HG03135 (cell line): Measurements from ENCODE around the gene ECE2.

Experiments
- ATAC-seq: cut with Tn5 transposase; IDR thresholded peaks from one replicate; pipeline ENCODE4 v1.9.1; 2021; ENCODE audit warnings: mild to moderate bottlenecking, moderate library complexity; ENCODE audit not compliant: unreplicated experiment

Gene ECE2

DNA sequence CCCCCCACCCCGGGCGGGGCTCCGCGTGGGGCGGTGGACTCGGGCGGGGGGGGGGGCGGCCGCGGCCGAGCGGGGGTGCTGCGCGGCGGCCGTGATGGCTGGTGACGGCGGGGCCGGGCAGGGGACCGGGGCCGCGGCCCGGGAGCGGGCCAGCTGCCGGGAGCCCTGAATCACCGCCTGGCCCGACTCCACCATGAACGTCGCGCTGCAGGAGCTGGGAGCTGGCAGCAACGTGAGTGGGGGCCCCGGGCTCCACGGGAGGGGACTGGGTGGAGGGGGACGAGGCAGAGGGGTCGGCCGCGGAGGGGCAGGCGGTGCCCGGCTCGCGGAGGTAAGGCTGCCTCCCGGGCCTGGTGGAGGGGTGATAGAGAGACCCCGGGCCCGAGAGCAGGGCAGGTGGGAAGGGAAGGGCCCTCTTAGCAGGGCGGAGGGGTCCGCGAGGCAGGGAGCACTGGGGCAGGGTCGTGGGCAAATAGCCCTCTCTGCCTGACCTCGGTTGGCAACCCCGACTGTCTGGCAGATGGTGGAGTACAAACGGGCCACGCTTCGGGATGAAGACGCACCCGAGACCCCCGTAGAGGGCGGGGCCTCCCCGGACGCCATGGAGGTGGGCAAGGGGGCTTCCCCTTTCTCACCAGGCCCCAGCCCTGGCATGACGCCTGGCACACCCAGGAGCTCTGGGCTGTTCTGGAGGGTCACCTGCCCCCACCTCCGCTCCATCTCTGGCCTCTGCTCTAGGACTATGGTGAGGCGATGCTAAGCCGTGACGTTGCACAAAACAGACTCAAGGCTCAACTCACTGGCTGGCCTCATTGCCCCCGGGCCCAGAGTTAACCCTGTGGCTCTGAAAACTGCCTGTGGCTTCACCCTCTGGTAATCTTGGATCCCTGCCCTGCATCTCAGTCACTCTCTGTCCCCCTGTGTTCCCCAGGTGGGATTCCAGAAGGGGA is at the start of gene ECE2:
ECE2 (plus strand) TSS at position 62 of the 950 bp plus-strand sequence; CDS start at position 194, 132 bp downstream.
- no peak for ATAC-seq

DNA sequence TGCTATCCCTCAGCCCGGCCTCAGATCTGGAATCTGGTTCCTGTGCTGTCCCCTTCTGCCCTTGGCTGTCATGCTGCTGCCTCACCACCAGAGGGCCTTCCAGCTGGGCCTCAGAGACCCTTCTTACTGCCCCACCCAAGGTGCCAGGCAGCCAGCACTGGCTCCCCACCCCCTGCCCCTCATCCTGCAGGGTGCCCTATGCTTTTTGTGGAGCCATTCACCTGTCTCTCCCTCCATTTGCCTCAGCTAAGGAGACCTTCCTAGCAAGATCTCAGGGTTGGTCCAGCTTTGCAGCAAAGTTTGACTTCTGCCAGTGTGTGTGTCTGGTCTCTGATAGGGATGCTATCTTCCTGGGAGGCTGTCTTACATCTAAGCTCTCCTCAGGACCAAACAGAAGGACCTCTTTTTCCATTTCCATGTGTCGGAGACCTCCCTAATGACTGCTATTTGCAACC is 48.3 kb upstream of the ECE2 start:
- peak; percentile 46 for ATAC-seq

DNA sequence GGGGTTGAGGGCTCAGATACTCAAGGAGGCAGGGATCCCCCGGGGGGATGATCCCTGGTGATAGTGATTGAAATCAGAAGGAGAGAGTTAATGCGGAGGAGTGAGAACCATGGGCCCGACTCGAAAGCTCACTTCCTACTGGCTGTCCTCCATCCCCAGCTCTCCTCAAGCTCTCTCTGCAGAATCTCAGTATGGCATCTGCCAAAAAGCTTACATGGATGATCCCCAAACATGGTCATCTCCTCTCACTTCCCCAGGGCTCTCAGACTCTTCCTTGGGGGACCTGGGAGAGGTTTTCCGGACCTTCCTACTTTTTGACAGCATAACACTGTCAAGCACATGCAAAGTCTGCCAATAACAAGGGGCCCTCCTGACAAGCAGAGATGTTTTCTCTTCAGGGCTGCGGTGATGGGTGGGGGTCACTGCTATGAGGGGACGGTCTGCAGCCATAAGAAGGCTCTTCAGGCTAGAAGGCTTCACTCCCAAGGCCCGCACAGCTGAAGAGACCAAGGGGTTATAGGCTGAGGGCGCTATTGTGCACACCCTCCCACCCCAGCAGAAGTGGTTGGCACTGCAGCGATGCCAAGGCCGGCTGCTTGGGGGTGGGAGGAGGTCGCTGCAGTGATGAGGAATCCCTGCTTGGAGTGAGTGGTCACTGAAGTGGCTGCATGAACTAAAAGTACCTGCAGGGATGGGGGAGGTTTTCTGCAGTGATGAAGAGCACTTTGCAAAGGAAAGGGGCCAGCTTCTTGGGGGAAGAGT is 47.3 kb upstream of the ECE2 start:
- ATAC-seq = no peak

DNA sequence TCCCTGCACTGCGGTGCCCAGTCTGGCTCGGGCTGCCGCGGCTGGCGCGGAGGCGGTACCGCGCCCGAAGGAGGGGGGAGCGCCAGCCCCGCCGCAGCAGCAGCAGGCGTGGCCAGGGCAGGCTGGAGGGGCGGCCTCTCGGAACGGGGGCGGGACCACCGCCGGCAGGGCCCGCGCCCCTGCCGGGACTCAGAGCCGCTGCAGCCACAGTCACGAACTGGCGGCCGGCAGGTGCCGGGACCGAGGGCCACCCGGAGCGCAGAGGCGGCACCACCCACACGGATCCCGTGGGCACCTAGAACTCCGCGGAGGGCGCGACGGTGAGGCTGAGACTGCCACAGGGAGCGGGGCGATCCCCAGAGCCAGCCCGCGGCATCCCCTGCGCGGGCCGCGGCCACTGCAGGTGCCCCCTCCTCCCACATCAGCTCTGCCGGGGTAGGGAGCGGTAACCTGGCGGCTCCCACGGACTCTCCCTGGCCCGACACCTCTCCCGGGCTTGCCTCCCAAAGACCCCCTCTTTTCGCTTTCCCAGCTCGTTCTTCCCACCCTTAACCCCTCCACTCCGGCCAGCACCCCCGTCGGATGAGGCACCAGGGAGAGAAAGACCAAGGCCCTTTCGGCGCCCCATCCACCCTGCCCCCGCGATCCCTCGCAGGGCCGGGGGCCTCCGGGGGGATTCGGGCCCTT is 46.3 kb upstream of the ECE2 start, which contains the start of gene VWA5B2:
VWA5B2 (plus strand) TSS at position 192 of the 687 bp plus-strand sequence. CDS start 944 bp downstream, outside the sequence.
- ATAC-seq = peak; percentile 78

DNA sequence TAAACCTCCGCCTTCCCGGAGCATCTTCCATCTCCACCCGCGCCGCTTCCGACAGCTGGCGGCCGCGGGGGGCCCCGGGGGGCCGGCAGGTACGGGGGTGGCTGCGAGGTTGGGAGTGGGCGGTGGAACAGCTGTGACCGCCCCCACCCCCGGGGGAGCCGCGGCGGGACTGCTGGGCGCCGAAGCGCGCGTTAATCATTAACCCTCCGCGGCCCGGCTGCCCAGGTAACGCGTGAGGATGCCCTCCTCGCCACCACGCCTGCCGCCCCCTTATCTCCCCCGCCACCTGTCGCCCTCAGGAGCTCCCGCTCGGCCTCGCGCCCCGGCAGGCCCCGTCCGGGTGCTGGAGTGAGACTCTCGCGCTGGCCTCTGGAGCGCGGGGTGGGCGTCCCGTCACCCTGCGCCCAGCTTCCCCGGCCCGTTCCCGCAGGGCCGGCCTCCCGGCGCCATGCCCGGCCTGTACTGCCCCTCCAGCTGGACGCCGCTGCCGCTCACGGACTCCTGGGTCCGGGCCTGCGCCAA is 45.7 kb upstream of the ECE2 start:
- no peak for ATAC-seq

DNA sequence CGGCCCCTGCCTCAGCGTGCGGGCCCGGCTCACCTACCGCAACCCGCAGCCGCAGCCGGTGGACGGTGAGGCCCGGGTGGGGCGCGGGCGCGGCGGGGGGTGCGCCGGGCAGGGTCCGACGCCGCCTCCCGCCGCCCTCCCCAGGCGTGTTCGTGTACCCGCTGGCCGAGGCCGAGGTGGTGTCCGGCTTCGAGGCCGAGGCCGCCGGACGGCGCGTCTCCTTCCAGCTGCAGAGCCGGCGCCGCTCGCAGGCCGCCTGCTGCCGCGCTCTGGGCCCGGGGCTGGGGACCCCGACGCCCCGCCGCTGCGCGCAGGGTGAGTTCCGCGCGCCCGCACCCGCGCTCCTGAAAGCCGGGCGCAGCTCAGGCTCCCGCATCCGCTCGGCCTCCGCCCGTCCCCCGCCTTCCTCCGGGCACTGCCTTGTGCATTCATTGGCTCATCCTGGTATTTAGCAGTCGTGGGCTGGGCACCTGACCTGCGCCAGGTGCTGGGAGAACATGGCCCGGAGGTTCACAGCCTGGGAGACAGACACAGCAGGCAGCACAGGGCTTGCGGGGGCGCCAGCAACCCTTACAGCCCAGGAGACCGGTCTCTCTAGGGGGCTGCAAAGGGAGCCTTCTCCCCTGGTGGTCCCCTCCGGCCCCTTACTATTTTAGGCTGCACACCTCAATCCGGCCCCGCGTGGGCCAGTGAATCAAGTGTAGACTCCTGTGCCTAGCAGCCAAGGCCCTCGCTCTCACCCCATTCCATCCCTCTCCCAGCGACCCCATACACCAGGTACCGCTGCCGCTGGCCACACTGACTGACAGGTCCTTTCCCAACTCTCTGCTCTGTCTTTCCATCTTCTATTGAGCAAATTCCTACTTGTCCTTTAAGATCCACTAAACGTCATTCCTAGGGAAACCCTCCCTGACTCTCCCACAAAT is 45.0 kb upstream of the ECE2 start:
- ATAC-seq = no peak

DNA sequence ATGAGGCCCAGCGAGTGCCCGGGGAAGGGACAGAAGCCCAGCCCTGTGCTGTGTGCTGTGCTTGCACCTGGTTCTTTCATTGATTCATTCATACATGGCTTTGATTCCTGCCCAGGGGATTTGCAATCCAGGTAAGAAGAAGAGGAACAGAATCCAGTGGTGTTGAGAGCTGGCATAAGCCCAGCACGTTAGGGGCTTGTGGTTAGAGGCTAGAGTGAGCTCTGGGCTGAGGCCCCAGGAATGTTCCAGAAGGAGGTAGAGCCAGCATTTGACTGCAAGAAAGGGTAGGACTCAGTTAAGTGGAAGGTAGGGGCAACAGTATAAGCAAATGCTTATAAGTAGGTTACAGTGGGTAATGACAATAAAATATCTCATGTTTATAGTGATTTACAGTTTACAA is 44.2 kb upstream of the ECE2 start:
- ATAC-seq = no peak

DNA sequence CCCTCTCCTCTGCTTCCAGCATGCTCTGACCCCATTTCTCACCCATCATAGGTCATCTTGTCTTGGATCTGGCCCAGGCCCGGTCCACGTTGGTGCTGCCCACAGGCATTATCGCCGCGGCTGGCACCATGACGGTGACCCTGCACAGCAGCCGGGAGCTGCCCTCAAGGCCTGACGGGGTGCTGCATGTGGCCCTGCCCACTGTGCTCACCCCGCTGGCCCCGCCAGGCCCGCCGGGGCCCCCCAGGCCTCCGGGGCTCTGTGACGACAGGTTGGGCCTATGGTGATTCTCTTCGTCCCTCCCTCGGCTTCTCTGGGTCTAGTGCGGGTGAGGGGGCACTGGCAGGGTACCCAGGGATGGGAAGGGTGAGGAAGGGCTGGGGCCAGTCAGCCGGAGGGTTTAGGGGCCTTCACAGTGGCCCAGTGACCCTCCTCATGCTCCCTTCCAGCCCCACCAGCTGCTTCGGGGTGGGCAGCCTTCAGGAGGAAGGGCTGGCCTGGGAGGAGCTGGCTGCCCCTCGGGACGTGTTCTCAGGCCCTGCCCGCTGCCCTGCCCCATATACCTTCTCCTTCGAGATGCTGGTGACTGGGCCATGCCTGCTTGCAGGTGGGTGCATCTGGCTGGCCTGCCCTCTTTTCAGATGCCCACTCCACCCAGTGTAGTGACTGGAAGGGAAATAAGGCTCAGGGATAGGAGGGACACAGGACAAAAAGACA is 42.5 kb upstream of the ECE2 start:
- no peak for ATAC-seq

DNA sequence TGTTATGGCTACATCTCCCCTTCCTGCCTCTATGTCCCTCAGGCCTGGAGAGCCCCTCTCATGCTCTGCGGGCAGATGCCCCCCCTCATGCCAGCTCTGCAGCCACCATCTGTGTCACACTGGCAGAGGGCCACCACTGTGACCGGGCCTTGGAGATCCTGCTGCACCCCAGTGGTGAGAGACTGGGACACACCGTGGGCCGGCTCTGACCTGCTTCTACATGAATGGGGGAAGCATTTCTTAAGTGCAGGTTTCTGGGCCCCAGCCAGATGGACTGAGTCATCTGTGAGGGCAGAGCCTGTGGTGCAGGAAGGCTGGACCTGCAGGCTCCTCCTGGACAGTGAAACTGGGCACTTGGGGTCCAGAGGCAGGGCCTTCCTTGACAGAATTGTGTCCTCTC is 41.6 kb upstream of the ECE2 start:
- no peak for ATAC-seq

DNA sequence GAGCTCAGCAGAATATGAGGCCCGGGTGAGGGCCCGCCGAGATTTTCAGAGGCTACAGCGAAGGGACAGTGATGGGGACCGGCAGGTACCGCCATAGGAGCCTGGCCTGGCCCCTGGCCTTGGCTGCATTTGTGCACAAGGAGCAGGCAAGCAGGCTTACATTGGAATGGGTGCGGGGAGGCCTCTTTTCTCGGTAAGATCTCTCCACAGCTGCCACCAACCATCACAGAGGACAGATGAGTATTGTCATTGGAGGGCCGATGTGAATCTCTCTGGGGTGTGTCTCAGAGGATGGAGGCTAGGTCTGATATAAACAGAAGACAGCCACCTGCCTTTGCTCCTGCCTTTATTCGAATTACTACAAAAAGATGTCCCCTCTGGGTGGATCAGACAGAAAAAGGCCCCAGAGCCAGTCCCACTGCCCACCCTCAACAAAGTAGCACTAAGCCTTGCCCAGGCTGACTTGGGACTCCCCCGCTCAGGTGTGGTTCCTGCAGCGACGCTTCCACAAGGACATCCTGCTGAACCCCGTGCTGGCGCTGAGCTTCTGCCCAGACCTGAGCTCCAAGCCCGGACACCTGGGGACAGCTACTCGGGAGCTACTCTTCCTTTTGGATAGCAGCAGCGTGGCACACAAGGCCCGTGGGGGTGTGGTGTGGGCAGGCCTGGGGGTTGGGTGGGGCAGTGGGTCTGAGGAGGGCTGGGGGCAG is 41.0 kb upstream of the ECE2 start:
- ATAC-seq = no peak

DNA sequence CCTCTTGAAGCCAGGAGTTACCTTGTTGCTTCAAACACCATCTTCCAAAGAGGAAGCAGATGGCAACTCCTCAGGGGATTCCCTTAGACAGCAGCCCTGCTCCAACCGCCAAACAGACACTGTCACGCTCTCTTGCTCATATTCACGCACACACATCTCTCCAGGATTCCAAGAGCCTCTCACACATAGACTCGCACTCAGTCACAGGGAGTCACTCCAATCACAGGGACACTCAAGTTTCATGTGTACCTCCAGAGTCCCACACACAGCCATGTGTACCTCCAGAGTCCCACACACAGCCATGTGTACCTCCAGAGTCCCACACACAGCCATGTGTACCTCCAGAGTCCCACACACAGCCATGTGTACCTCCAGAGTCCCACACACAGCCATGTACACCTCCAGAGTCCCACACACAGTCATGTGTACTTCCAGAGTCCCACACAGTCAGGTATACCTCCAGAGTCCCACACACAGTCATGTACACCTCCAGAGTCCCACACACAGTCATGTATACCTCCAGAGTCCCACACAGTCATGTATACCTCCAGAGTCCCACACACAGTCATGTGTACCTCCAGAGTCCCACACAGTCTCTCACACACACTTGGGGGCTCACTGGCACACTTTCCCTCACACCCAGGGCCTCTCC is 40.3 kb upstream of the ECE2 start:
- no peak for ATAC-seq

DNA sequence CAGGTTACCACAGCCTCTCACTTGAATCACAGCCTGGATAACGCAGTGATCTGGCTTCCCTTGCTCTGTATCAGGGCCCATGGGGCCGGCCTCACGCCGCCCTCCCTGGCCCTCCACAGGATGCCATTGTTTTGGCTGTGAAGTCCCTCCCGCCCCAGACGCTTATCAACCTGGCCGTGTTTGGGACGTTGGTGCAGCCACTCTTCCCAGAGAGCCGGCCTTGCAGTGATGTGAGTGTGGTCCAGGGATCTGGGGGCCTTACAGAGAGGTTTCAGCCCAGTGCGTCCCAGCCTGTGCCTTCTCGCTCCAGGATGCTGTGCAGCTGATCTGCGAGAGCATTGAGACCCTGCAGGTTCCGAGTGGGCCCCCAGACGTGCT is 39.8 kb upstream of the ECE2 start:
- ATAC-seq = no peak

DNA sequence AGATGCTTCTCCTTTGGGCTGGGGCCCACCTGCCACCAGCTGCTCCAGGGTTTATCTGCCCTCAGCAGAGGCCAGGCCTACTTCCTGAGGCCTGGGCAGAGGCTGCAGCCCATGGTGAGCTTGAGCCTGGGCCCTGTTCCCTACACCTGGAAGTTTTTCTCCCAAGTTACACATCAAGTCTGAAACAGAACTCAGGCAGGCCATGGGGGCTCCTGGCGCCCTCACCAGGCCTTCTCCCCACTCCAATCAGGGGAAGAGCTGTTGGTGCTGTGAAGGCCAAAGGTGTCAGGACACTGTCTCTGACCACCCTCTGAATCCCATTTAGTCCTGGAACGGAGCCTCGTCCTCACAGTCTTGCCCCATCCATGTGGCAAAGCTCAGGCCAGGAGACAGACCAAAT is 39.2 kb upstream of the ECE2 start:
- no peak for ATAC-seq

DNA sequence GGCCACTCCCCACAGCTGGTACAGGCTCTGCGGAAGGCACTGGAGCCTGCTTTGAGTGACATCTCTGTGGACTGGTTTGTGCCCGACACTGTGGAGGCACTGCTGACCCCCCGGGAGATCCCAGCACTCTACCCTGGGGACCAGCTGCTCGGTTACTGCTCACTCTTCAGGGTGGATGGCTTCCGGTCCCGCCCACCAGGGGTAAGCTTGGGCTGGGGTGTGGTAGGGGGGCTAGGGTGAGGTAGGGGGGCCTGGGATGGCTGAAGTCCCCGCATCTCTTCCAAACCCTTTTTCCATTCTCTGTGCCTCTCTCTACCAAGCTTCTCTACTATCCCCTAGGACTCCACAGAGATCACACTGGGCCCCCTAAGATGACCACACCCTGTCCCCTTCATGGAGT is 38.6 kb upstream of the ECE2 start:
- no peak for ATAC-seq

DNA sequence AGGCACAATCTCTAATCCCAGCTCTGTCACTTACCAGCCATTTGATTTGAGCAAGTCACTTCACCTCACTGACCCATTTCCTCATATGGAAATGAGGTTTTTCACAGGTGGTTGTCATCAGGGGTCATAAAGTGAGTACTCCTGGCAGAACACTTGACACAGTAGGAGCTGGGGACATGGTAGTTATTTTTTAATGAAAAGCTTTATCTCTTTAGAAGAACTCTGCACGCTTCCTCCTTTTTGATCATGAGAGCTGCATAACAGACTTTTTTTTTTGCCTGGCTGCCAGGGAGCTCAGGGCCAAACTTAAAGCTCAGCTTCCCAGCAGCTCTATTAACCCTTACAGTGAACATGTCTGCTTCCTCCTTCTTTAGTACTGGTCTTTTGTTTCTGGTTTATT is 38.0 kb upstream of the ECE2 start:
- ATAC-seq = no peak

DNA sequence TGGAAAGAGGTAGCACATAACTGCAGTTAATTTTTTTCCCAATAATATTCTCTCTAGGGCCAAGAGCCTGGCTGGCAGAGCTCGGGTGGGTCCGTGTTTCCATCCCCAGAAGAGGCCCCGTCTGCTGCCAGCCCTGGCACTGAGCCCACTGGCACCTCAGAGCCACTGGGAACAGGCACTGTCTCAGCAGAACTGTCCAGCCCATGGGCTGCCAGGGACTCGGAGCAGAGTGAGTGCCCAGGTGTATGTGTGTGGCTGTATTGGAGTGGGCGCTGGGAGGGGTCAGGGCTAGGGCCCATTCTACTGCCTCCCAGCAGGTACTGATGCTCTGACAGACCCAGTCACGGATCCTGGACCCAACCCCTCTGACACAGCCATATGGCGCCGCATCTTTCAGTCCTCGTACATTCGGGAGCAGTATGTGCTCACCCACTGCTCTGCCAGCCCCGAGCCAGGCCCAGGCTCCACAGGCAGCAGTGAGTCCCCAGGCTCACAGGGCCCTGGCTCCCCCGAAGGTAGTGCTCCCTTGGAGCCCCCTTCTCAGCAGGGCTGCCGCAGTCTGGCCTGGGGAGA is 37.5 kb upstream of the ECE2 start:
- no peak for ATAC-seq

DNA sequence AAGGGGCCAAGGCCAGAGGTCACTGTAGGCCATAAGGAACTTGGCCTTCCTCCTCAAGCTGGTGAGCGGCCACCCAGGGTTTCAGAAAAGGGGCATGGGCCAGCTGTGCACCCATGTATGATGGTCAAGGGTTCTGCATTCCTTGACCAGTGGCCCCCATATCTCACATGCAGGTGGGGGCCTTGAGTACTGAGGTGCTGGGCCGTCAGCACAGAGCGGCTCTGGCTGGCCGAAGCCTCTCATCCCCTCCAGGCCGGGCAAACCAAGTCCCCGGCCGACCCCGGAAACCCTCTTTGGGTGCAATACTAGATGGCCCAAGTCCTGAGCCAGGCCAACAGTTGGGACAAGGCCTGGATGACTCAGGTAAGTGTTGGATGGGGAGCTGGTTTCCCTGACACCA is 36.6 kb upstream of the ECE2 start:
- no peak for ATAC-seq

DNA sequence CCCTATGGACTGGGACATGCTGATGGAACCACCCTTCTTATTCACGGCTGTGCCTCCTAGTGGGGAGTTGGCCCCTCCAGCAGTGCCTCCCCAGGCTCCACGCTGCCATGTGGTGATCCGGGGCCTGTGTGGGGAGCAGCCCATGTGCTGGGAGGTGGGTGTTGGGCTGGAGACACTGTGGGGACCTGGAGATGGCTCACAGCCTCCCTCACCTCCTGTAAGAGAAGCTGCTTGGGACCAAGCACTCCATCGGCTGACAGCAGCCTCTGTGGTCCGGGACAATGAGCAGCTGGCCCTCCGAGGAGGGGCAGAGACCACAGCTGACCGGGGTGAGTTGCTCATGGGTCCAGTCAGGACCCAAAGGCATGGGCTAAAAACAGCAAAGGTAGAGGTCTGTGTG is 36.1 kb upstream of the ECE2 start:
- ATAC-seq = no peak
